Measurements from ENCODE around the gene BCL3.
A peak's percentile ranks its signal among the peaks of the same experiment; 100 is the strongest.
"Not testable (repeated sequence)": the region's sequence is repeated elsewhere in the genome, so short reads cannot be mapped to it uniquely, and the experiment has no call there.

BCL3 gene

DNA sequence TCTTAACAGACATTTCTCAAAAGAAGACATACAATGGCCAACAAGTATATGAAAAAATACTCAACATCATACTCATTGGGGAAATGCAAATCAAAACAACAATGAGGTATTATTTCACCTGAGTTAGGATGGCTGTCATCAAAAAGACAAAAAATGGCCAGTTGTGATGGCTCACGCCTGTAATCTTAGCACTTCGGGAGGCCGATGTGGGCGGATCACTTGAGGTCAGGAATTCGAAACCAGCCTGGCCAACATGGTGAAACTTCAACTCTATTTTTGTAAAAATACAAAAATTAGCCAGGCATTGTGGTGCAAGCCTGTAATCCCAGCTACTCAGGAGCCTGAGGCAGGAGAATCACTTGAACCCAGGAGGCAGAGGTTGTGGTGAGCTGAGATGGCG lies 27.6 kb upstream of the BCL3 start:
- DNase-seq (ENCODE audit: low spot score): no peak

DNA sequence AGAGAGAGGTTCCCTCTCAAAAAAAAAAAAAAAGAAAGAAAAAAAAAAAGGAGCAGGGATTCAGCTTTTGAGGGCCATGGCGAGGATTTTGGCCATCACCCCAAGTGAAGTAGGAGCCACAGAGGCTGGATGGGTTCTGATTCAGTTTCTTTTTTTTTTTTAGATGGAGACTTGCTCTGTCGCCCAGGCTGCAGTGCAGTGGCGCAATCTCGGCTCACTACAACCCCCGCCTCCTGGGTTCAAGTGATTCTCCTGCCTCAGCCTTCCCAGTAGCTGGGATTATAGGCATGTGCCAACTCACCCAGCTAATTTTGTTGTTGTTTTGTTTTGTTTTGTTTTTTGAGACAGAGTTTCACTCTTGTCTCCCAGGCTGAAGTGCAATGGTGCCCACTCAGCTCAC lies 27.1 kb upstream of the BCL3 start:
- DNase-seq (ENCODE audit: low spot score): not testable (repeated sequence)

DNA sequence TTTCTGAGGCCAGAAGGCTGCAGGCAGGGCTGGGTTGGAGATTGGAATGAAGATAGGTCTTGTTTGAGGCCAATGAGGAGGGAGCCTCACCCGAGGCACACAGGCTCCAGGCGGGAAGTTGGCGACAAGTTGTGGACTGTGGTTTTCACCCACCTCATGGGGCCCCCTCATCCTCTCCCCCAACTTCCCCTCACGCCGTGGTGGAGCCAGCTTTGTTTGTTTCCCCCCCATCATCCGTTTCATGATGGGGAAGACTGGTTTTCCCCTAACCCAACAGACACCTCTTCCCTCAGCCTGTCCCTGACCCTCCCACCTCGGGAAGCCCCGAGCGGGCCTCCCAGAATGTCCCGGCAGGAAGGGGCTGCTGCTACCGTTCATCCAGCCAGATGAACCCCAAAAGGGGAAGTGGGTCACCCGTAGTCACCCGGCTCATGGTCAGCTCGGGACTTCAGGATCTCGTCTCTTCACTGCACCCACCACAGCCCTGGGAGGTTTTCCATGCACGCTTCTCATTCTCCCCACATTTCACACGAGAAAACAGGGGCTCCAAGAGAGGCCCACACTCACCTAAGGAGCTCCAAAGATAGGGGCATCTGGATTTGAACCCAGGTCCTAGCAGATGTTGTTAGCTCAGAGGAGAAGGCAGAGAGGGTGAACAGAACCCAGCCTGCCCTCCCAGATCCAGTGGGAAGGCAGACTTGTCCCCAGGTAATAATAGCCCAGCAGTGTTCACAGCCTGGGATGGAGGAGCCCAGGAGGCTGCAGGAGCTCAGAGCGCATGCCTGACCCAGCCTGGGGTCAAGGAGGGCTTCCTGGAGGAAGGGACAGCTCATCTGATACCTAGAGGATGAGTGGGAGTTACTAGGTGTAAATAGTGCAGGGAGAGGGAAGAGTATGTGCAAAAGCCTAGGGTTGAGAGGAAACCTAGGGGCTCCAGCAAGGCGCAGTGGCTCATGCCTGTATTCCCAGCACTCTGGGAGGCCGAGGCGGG lies 26.1 kb upstream of the BCL3 start:
- no peak for DNase-seq (ENCODE audit: low spot score)

DNA sequence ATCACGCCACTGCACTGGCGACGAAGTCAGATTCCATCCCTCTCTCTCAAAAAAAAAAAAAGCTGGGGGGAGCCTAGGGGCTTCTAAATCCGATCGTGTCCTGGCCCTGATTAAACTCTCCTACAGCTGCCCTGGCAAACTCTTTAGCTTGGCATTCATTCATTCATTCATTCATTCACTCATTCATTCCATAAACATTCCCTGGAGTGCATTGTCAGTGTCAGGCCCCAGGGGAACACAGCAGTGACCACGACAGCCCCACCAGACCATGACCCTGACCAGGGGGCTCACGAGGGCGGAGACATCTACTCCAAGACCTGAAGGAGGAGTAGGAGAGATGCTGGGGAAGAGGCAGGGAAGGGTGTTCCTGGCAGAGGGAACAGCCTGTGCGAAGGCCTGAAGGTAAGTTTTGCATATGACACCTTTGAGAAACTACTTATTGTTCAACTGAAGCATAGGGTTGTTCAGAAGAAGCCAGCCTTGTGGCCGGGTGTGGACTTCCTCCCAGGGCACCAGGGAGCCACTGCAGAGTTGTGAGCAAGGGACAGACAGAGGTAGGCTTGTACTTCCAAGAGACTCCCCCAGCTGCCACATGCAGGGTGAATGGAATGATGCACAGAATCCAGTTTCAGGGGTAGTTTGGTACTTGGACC lies 25.1 kb upstream of the BCL3 start:
- no peak for DNase-seq (ENCODE audit: low spot score)

DNA sequence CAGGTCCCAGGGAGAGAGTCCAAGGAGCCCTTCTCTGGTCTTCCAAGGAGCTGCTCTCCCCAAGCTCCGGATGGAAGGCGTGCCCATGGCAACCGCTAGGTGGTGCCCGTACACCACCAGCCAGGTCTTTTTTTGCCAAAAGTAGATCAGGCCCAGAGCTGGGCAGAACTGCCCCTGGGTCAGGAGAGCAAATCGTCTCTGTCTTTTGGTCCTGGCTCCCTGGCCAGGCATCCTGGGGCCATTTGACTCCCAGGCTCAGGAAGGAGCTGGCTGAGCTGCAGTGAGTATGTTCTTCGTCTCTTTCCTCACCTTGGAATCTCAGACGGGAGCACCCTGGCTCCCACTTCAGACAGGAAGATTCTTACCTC lies 24.6 kb upstream of the BCL3 start:
- peak; percentile 87 for DNase-seq (ENCODE audit: low spot score)

DNA sequence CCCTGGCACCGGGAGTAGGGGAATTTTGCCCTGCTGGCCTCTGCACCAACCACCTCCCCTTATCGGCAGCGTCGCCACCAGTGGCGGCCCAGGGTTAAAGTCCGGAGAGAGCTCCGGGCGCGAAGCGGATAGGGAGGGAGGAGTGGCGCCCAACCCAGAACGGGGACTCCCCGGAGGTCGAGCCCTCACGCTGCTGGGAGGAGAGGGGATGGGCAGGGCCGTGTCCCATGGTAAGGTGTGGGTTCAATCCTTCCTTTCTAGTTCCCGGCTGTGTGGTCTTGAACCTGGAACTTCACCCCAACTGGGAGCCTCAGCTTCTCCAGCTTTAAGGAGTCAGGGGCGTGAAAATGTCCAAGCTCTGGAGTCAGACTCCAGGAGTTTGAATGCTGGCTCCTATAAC lies 23.3 kb upstream of the BCL3 start:
- DNase-seq (ENCODE audit: low spot score): no peak

DNA sequence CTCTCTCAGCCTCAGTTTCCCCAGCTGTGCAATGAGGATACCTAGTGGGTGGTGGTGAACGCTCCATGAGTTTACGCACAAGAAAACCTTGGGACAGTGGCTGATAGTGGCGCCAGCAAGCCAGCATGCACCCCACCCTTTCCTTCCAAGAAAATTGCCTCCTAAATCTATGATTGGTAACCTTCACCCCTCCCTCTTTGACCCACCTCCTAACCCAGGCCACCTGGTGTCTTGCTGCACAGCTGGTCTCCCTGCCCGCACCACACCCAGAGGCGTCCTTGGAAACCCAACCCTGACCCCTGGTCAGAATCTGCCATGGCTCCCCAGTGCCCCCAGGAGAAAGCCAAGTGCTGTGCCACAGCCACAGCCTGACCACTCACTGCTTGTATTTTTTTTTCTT lies 22.8 kb upstream of the BCL3 start:
- no peak for DNase-seq (ENCODE audit: low spot score)

DNA sequence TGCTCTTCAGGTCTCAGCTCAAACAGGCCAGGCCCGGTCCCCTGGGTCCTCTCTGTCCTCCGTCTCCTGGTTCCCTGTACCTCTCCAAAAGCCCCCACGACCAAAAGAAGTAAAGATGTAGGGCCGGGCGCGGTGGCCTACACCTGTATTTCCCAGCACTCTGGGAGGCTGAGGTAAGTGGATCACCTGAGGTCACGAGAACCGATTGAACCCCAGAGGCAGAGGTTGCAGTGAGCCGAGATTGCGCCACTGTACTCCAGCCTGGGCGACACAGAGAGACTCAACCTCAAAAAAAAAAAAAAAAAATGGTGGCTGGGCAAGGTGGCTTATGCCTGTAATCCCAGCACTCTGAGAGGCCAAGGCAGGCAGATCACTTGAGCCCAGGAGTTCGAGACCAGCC lies 22.0 kb upstream of the BCL3 start:
- DNase-seq (ENCODE audit: low spot score): no peak

DNA sequence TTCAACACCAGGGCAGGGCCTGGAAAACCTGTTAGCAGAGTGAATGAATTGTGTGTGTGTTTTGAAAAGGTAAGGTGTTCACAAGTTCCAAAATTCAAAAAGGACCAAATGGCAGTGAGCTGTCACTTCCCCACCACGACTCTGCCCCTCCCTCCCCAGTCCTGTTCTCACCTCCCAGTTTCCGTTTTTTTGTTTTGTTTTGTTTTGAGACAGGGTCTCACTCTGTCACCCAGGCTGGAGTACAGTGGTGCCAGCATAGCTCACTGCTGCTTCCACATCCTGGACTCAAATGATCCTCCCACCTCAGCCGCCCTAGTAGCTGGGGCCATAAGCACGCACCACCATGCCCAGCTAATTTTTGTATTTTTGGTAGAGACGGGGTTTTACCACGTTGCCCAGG lies 20.3 kb upstream of the BCL3 start:
- DNase-seq (ENCODE audit: low spot score): no peak

DNA sequence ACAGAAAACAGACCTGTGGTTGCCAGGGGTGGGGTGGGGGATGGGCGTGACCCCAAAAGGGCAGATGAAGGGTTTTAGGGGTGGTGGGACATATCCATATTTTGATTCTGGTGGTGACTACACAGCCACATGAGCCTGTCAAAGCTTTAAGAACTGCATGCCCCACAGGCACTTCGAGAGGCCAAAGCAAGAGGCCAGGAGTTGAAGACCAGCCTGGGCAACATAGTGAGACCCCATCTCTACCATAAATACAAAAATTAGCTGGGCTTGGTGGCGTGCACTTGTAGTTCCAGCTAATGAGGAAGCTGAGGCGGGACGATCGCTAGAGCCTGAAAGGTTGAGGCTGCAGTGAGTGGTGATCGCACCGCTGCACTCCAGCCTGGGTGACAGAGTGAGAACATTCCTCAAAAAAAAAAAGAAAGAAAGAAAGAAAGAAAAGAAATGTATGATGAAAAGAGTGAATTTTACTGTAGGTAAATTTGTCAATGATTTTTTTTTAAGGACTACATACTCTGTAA lies 18.9 kb upstream of the BCL3 start:
- DNase-seq (ENCODE audit: low spot score): no peak

DNA sequence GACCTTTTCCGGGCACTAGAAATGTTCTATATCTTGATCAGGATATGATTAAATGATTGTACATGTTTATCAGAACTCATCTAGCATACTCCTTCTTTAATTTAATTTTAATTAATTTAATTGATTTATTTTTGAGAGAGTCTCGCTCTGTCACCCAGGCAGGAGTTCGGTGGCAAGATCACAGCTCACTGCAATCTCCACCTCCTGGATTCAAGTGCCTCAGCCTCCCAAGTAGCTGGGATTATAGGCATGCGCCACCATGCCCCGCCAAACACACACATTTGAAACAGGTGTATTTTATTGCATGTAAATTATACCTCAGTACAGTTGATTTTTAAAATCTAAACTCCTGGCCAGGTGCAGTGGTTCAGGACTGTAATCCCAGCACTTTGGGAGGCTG lies 17.4 kb upstream of the BCL3 start:
- no peak for DNase-seq (ENCODE audit: low spot score)

DNA sequence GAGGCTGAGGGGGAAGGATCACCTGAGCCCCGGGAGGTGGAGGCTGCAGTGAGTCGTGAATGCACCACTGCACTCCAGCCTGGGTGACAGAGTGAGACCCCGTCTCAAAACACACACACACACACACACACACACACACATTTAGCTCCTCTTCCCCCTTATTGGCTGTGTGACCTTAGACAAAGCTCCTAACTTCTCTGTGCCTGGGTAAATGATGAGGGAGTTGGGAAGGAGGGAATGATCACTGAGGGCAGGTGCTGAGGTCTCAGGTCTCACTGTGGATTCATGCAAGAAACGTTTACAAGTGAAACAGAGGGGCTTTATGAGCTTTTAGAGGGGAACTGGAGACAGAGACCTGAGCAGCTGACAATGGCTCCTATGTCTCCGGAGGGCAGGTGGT lies 16.9 kb upstream of the BCL3 start:
- no peak for DNase-seq (ENCODE audit: low spot score)

DNA sequence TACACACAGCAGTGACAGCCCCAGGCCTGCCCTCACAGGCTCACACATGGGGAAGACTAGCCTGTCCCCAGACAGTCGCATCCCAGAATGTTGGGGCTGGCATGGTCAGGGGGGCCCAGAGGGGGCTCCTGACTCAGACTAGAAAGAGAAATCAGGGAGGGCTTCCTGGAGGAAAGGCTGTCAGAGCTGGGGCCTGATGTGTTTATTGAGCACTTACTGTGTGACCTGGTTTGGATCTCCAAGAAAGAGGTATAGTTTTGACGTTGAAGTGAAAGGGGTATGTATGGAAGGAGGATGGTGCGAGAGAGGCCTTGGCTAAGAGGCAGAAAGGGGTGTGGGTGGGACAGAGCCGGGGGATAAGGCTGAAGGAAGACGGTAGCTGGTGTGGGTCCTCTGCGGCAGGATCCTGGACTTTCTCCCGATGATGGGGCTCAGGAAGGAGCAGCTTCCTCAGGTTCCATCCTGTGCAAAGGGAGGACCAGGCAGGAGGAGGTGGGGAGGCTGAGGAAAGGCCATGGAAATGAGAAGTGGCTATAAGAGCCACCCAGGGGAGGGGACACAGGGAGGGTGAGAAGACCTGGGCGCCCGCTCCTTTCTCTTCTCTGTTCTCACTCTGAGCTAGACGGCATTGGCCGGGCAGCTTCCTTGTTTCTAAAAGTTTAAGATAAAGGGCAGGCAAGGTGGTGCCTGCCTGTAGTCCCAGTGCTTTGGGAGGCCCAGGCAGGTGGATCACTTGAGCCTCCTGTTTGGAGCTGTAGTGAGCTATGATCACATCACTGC lies 16.1 kb upstream of the BCL3 start:
- DNase-seq (ENCODE audit: low spot score): no peak

DNA sequence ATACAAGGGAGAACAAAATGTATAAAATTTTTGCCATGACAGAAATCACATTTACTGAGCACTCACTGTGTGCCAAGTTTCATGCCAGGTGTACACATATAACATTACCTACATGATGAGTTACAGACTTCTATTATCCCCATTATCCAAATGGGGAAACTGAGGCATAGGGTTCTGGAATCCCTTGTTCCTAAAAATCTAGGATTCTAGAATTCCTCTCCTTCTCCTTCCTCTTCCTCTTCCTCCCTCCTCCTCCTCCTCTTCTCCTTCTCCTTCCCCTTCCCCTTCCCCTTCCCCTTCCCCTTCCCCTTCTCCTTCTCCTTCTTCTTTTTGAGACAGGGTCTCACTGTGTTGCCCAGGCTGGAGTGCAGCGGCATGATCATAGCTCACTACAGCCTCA lies 14.2 kb upstream of the BCL3 start:
- DNase-seq (ENCODE audit: low spot score): no peak

DNA sequence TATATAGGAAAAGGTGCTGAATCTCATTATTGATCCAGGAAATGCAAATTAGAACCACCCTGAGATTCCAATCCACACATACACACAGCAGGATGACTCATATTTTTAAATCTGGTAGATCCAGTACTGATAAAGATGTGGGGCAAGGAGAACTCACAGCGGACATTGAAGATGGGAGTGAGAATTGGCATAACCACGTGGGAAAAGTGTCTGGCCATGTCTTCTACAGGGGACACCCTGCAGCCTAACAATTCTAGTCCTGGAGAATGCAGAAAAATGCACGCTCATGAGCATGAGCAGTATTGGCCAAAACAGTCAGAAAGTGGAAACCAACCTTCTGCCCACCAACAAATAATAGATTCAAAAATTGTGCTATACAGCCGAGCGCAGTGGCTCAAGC lies 13.5 kb upstream of the BCL3 start:
- no peak for DNase-seq (ENCODE audit: low spot score)

DNA sequence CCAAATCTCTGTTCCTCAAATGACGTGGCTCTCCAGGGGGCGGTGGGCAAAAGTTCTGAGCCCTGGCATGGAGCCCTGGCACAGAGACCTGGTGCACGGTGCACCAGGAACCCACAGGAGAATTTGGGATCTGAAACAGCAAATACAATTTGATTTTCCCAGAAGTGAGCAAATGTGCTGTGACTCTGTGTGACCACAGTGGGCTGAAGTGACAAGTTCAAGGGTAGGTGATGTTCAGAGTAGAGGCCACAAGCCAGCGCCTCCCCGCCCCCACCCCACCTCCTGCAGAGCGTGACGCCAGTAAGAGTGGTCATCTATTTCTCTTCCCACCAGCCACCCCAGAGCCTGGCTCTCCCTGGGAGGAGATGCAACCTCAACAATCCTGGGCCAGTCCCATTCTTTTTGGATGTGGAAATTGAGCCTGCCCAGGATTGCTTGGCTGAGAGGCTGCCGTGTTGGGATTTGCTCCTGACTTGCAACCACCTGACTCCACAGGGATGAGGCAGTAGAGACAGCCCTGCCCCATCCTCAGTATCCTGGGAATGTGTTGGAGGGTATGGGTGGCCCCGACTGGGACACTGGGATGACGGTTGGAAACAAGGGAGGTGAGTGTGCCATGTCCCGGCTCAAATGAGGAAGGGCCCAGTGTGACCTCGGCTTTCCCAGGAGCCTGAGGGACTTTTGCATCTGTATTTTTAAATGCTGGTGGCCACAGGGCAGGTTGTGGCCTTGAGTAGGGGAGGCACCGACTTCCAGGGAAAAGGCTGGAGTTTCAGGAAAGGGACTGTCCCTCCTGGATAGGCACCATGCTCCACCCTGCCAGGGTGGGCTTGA lies 11.1 kb upstream of the BCL3 start:
- DNase-seq (ENCODE audit: low spot score): no peak

DNA sequence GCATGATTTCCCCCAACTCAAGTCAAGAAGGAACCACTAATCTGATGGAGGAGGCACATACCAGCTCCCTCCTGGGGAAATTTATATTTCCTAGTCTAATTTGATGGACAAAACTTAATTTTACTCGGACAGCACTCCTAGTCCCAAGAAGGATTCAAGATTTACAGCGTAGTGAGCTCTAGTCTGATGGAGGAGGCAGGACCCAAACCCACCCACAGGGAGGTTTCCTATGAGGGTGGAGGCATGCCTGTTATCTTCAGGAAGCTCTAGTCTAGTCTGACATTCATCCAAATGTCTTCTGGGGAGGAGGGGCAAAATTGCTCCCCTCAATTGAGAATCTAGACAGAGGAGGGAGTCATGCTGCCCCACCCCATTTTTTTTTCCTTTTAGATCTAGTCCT lies 10.4 kb upstream of the BCL3 start:
- DNase-seq (ENCODE audit: low spot score): no peak

DNA sequence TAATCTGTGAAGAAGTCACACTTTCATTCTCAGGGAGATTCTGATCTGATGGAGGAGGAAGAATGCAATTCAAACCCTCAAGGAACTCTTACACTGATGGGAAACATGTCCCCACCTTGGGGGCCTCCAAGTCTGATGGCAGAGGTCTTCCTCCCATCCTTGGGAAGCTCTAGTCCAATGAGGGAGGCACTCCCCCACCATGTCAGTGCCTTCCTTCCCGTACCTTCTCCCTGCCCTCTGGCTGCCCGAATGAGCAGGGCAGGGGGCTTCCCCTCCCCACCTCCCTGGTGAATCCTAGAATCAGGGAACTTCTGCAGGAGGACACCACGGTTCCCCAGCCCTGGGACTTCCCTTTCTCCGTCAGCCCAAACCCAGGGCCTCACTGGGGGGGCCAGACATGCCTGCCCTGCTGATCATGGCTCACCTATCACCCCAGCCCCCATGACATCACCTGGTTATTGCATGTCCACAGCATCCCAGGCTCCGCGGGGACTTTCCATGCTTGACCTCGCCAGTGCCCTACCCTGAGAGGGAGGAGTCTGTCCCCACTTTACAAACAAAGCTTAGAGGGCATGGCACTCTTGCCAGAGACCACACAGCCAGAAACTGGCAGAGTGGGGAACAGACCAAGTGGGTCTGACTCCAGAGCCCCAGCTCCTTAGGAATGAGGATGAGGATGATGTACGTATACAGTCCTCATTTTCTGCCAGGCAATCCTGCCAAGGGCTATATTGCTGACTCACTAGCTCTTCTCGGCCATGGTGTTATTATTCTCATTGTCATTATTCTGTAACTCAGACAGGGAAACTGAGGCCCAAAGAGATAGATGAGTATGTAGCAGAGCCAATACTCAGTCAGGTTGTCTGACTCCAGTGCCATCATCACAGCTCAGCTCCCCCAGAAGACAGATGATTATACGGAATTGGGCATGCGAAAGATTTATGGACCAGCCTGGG lies 9.6 kb upstream of the BCL3 start:
- DNase-seq (ENCODE audit: low spot score): no peak

DNA sequence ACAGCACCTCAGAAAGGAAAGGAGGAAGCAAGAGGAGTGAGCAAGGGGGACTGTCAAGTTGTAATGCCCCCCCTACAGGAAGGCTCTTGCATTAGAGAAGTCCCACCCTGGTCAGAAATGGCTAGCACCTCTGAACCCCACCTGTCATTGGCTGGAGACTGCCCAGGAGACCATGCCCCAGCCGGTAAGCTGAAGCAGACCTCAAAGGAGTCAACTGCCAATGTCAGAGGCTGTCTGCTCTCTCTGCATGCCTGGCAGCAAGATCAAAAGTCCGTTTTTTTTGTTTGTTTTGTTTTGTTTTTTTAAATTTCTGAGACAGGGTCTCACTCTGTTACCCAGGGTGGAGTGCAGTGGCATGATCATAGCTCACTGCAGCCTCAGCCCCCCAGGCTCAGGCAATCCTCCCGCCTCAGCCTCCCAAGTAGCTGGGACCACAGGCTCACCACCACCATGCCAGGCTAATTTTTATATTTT lies 8.1 kb upstream of the BCL3 start:
- no peak for DNase-seq (ENCODE audit: low spot score)

DNA sequence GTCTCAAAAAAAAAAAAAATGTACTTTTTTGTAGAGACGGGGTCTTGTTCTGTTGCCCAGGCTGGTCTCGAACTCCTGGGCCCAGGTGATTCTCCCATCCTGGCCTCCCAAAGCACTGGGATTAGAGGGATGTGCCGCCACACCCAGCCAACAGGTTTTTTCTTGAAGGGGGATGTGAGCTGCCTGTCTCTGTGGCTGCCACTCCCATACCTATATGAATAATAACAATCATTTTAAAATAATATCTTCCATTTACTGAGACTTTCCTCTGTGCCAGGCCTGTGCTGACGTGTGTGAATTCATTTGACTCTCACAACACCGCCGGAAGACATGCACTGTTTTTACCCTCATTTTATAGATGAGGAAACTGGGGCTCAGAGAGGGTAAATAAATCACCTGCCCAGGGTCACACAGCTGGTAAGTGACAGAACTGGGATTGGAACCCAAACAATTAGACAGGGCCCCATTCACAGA lies 7.2 kb upstream of the BCL3 start:
- no peak for DNase-seq (ENCODE audit: low spot score)
